ENCODE measurements around the gene BTBD2. TPM values are rescaled to one million over a fixed set of nuclear protein-coding genes. Genes with fewer than 3 reads are reported as not detected.

The BTBD2 gene
- total and polyA plus RNA-seq, 2 experiments from 2014 or later = 56.4 to 76.0 TPM

DNA sequence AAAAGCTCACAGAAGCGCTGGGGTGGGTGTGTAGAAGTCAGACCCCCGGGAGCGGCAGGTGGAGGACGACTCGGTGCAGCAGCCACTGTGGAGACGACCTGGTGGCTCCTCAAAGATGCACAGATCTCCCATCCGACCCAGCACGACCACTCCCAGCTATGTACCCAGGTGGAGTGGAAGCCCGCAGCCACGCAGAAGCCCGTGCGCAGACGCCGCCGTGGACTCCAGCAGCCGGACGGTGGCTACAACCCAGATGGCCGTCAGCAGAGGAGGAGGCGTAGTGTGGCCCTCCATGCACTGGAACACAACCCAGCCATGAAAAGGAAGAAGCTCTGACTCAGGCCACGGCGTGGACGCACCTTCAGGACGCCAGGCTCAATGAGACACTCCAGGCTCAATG, 52.8 kb downstream of the BTBD2 start:
- no peak overlapping the region for H3K4me2 ChIP-seq
- no peaks in the 10 kb centered on the region for H3K9me3 ChIP-seq (ENCODE audit: low read depth)
- no peaks in the 10 kb centered on the region for H3K36me3 ChIP-seq (replicated peaks; ENCODE audit: insufficient read depth, low read depth)
- no peak overlapping the region for H3K4me3 ChIP-seq
- H4K20me1 ChIP-seq (ENCODE audit: insufficient read depth, poor library complexity, severe bottlenecking) = peaks cover 30% of the 10 kb centered on the region
- no peaks in the 10 kb centered on the region for H3K27me3 ChIP-seq
- no peak for DNase-seq (ENCODE audit: low spot score)
- 98% methylated on average over 23 of the region's 23 CpGs for WGBS (ENCODE audit: low lambda C conversion rate, missing lambda C conversion rate)
- H3K9me2 ChIP-seq (replicated peaks; ENCODE audit: insufficient read depth) = no peaks in the 10 kb centered on the region
- no peak overlapping the region for H2AFZ ChIP-seq
- no peaks in the 10 kb centered on the region for H3K4me1 ChIP-seq (ENCODE audit: insufficient read depth)
- H3K79me2 ChIP-seq = peaks cover 49% of the 10 kb centered on the region
- no peak overlapping the region for H3K27ac ChIP-seq
- TF ChIP-seq, protein P1, sequence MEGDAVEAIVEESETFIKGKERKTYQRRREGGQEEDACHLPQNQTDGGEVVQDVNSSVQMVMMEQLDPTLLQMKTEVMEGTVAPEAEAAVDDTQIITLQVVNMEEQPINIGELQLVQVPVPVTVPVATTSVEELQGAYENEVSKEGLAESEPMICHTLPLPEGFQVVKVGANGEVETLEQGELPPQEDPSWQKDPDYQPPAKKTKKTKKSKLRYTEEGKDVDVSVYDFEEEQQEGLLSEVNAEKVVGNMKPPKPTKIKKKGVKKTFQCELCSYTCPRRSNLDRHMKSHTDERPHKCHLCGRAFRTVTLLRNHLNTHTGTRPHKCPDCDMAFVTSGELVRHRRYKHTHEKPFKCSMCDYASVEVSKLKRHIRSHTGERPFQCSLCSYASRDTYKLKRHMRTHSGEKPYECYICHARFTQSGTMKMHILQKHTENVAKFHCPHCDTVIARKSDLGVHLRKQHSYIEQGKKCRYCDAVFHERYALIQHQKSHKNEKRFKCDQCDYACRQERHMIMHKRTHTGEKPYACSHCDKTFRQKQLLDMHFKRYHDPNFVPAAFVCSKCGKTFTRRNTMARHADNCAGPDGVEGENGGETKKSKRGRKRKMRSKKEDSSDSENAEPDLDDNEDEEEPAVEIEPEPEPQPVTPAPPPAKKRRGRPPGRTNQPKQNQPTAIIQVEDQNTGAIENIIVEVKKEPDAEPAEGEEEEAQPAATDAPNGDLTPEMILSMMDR (IDR thresholded peaks at IDR 0.05; ENCODE audit: poor library complexity) = no peak
- TF ChIP-seq EZH2 (IDR thresholded peaks at IDR 0.05; ENCODE audit: borderline replicate concordance) = no peak
- no peak for TF ChIP-seq EZH2phosphoT487 (IDR thresholded peaks at IDR 0.05; ENCODE audit: low read depth, severe bottlenecking, unreplicated experiment)

DNA sequence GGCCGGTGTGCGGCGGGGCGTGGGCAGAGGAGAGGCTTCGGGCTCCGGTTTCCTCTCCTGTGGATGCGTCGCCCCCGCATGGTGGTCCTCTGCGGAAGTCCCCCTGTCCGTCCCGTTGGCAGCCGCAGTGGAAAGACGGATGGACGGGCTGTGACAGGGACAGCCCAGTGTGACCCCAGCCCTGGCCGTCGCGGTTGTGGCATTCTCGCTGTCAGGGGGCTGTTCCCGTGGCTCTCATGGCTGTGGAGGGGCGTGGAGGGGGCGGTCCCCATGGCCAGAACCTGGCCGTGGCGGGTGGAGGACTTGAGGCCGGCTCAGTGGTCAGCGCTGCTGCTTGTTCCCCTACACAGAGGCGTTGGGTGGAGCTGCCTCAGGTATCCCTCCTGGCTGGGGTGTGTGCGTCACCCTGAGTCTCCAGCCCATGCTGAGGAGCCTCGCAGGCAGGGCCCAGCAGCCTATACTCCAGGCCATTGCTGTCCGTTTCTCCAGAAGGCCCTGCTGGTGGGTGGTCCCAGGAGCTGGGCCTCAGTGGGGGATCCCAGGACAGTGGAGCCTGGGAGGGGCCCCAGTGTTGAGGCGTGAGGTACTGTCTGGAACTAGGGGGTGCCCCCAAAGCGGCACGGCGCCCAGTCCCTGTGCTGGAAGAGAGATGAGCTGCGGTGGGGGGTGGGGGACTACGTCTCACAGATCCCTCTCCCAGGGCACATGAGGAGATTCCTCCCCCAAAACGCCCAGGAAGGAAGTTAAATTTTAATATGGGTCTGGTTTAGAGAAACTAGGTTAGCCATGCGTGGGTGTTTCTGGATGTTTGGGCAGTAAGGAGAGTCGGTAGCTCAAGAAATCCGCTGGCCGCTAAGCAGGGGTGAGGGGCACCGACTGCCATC, 54.3 kb downstream of the BTBD2 start:
- Histone ChIP-seq H3K4me1 (ENCODE audit: insufficient read depth) (no peaks in the 10 kb centered on the region), H3K4me2 (no peak overlapping the region), H3K79me2 (peaks cover 52% of the 10 kb centered on the region), H3K4me3 (no peak overlapping the region), H4K20me1 (ENCODE audit: insufficient read depth, poor library complexity, severe bottlenecking) (peaks cover 37% of the 10 kb centered on the region), H3K27ac (no peak overlapping the region), H3K36me3 (replicated peaks; ENCODE audit: insufficient read depth, low read depth) (no peaks in the 10 kb centered on the region), H2AFZ (no peak overlapping the region), H3K9me3 (ENCODE audit: low read depth) (no peaks in the 10 kb centered on the region), H3K9me2 (replicated peaks; ENCODE audit: insufficient read depth) (no peaks in the 10 kb centered on the region), H3K27me3 (no peaks in the 10 kb centered on the region)
- TF ChIP-seq EZH2phosphoT487 (IDR thresholded peaks at IDR 0.05; ENCODE audit: low read depth, severe bottlenecking, unreplicated experiment) = no peak
- no peak for TF ChIP-seq EZH2 (IDR thresholded peaks at IDR 0.05; ENCODE audit: borderline replicate concordance)
- TF ChIP-seq, protein P1 (IDR thresholded peaks at IDR 0.05; ENCODE audit: poor library complexity) = no peak
- 93% methylated on average over 40 of the region's 42 CpGs for WGBS (ENCODE audit: low lambda C conversion rate, missing lambda C conversion rate)
- no peak for DNase-seq (ENCODE audit: low spot score)

DNA sequence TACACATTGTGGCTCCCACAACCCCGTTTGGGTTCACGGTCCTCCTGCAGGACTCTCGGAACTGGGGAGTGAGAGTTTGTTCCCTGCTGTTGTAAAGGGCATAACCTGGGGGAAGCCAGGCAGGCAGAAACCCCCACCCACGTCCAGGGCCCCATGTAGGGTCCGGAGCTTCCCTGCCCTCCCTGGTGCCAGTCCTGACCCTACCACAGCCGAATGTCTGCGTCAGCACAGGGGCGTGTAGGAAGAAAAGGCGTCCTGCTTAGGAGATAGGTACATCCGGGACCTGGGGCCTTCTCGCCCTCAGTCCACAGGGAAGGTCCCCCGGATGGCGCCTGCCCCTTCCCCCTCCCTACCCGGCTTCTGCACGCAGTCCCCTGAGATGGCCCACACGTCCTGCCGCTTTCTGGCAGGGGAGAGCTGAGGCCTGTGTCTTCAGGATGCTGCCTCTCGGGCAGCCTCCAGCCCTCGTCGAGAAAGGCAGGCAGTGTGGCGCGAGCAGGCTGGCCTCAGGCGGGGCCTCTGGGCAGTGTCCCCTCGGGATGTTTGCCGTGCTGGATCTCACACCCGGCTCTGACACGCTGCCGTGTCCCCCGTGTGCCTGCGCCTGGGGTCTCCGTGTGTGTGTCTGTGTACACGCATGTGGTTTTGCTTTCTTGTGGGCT, 55.5 kb downstream of the BTBD2 start:
- no peak for DNase-seq (ENCODE audit: low spot score)
- no peaks in the 10 kb centered on the region for H3K36me3 ChIP-seq (replicated peaks; ENCODE audit: insufficient read depth, low read depth)
- no peaks in the 10 kb centered on the region for H3K4me1 ChIP-seq (ENCODE audit: insufficient read depth)
- no peaks in the 10 kb centered on the region for H3K27me3 ChIP-seq
- H3K27ac ChIP-seq = no peak overlapping the region
- no peaks in the 10 kb centered on the region for H3K9me3 ChIP-seq (ENCODE audit: low read depth)
- H4K20me1 ChIP-seq (ENCODE audit: insufficient read depth, poor library complexity, severe bottlenecking) = peaks cover 43% of the 10 kb centered on the region
- no peak overlapping the region for H3K4me3 ChIP-seq
- no peak overlapping the region for H3K4me2 ChIP-seq
- no peak for TF ChIP-seq EZH2 (IDR thresholded peaks at IDR 0.05; ENCODE audit: borderline replicate concordance)
- TF ChIP-seq, protein P1 (IDR thresholded peaks at IDR 0.05; ENCODE audit: poor library complexity) = no peak
- TF ChIP-seq EZH2phosphoT487 (IDR thresholded peaks at IDR 0.05; ENCODE audit: low read depth, severe bottlenecking, unreplicated experiment) = no peak
- WGBS (ENCODE audit: low lambda C conversion rate, missing lambda C conversion rate) = 97% methylated on average over 32 of the region's 32 CpGs
- no peak overlapping the region for H2AFZ ChIP-seq
- peaks cover 51% of the 10 kb centered on the region for H3K79me2 ChIP-seq
- H3K9me2 ChIP-seq (replicated peaks; ENCODE audit: insufficient read depth) = no peaks in the 10 kb centered on the region

Measured in hepatocyte (in vitro differentiated cells).